ENCODE data around the gene CYBC1.
A peak's percentile ranks its signal among the peaks of the same experiment; 100 is the strongest.

Gene CYBC1

GRCh38 chr17:82446649-82447048 lies 3.9 kb downstream of the CYBC1 start:
- DNase-seq, result no peak

GRCh38 chr17:82446124-82446523 lies 4.4 kb downstream of the CYBC1 start:
- DNase-seq, result no peak

- no peak for DNase-seq
These were observed 5.0 kb downstream of the CYBC1 start for GRCh38 chr17:82445542-82445941.

- DNase-seq, result no peak
These were observed 5.5 kb downstream of the CYBC1 start for GRCh38 chr17:82444941-82445521.

- DNase-seq, result no peak
These were observed 6.2 kb downstream of the CYBC1 start for GRCh38 chr17:82444284-82444893.

GRCh38 chr17:82443465-82444283 lies 6.9 kb downstream of the CYBC1 start:
- DNase-seq, result no peak

GRCh38 chr17:82442643-82443464 lies 7.7 kb downstream of the CYBC1 start:
- DNase-seq, result no peak

- no peak for DNase-seq
These were observed 8.7 kb downstream of the CYBC1 start for GRCh38 chr17:82441691-82442487.

- no peak for DNase-seq
These were observed 9.4 kb downstream of the CYBC1 start for GRCh38 chr17:82440991-82441627.

- DNase-seq, result no peak
These were observed 10.0 kb downstream of the CYBC1 start for GRCh38 chr17:82440469-82440981.

- no peak for DNase-seq
These were observed 10.7 kb downstream of the CYBC1 start for GRCh38 chr17:82439829-82440365.

GRCh38 chr17:82439194-82439828 lies 11.2 kb downstream of the CYBC1 start:
- DNase-seq, result no peak

GRCh38 chr17:82438401-82439193 lies 12.0 kb downstream of the CYBC1 start:
- DNase-seq, result no peak

- DNase-seq, result no peak
These were observed 13.3 kb downstream of the CYBC1 start for GRCh38 chr17:82437325-82437668.

- DNase-seq, result no peak
These were observed 13.8 kb downstream of the CYBC1 start for GRCh38 chr17:82436601-82437324.

- no peak for DNase-seq
These were observed 14.7 kb downstream of the CYBC1 start for GRCh38 chr17:82435601-82436583.

GRCh38 chr17:82435103-82435502 lies 15.4 kb downstream of the CYBC1 start:
- no peak for DNase-seq

GRCh38 chr17:82434216-82434565 lies 16.4 kb downstream of the CYBC1 start:
- peak in 1 of 5 experiments; percentile 65 for DNase-seq
